A673 (cell line): ENCODE results near the gene KCNJ8.

Experiments used
- CTCF ChIP-seq: fragments of 300-800, 200-600 bp; sonication (generic); conservative IDR thresholded peaks from 2 replicates; pipeline ENCODE4 v1.5.1; 2017; ENCODE audit warnings: low read depth, mild to moderate bottlenecking, antibody characterized with exemption, low read length, moderate library complexity, mixed read lengths
- EZH2 ChIP-seq: fragments of 200-600 bp; sonication (generic); IDR thresholded peaks from 2 replicates; pipeline ENCODE4 v1.6.1; 2017; ENCODE audit warnings: borderline replicate concordance, low read depth, mild to moderate bottlenecking, mixed read lengths, antibody characterized with exemption, low read length; ENCODE audit not compliant: poor library complexity, severe bottlenecking

GRCh38 chr12:21800011-21800410 lies 25.5 kb upstream of the KCNJ8 start:
- TF ChIP-seq CTCF = no peak
- no peak for TF ChIP-seq EZH2
